ENCODE measurements around the gene SPATA19.

Gene SPATA19

GRCh38 chr11:133801356-133801755 is 44.0 kb downstream of the SPATA19 start:
- Histone ChIP-seq H3K9ac (ENCODE audit: low read length) (no peak overlapping the region), H3K27ac (ENCODE audit: low read depth, low read length) (no peak overlapping the region), H3K9me3 (ENCODE audit: insufficient read depth, low read length) (no peaks in the 10 kb centered on the region), H3F3A (ENCODE audit: insufficient read depth) (no peaks in the 10 kb centered on the region), H3K9me2 (replicated peaks; ENCODE audit: insufficient read depth, low read length) (no peaks in the 10 kb centered on the region), H3K4me2 (ENCODE audit: low read depth, low read length, poor library complexity, severe bottlenecking) (no peak overlapping the region), H4K20me1 (ENCODE audit: low read depth, low read length) (no peaks in the 10 kb centered on the region), H3K79me2 (ENCODE audit: insufficient read depth, low read length) (no peaks in the 10 kb centered on the region), H3K27me3 (ENCODE audit: low read length) (no peaks in the 10 kb centered on the region), H3K36me3 (ENCODE audit: low read length) (no peaks in the 10 kb centered on the region), H2AFZ (ENCODE audit: low read depth, low read length, severe bottlenecking) (no peak overlapping the region), H3K4me3 (ENCODE audit: insufficient read depth, low read length, poor library complexity, severe bottlenecking) (no peak overlapping the region)
- TF ChIP-seq CTCF (IDR thresholded peaks at IDR 0.05; ENCODE audit: insufficient read depth, low read length, poor library complexity, severe bottlenecking) (no peak), EZH2phosphoT487 (conservative IDR thresholded peaks at IDR 0.05; ENCODE audit: low read length) (no peak)

GRCh38 chr11:133800666-133801065 is 44.6 kb downstream of the SPATA19 start:
- H2AFZ ChIP-seq (ENCODE audit: low read depth, low read length, severe bottlenecking): no peak overlapping the region
- no peaks in the 10 kb centered on the region for H4K20me1 ChIP-seq (ENCODE audit: low read depth, low read length)
- no peaks in the 10 kb centered on the region for H3K27me3 ChIP-seq (ENCODE audit: low read length)
- H3K36me3 ChIP-seq (ENCODE audit: low read length): no peaks in the 10 kb centered on the region
- no peaks in the 10 kb centered on the region for H3F3A ChIP-seq (ENCODE audit: insufficient read depth)
- H3K9me2 ChIP-seq (replicated peaks; ENCODE audit: insufficient read depth, low read length): no peaks in the 10 kb centered on the region
- H3K9me3 ChIP-seq (ENCODE audit: insufficient read depth, low read length): no peaks in the 10 kb centered on the region
- H3K4me2 ChIP-seq (ENCODE audit: low read depth, low read length, poor library complexity, severe bottlenecking): no peak overlapping the region
- no peak for TF ChIP-seq EZH2phosphoT487 (conservative IDR thresholded peaks at IDR 0.05; ENCODE audit: low read length)
- TF ChIP-seq CTCF (IDR thresholded peaks at IDR 0.05; ENCODE audit: insufficient read depth, low read length, poor library complexity, severe bottlenecking): no peak
- no peak overlapping the region for H3K4me3 ChIP-seq (ENCODE audit: insufficient read depth, low read length, poor library complexity, severe bottlenecking)
- no peak overlapping the region for H3K27ac ChIP-seq (ENCODE audit: low read depth, low read length)
- H3K79me2 ChIP-seq (ENCODE audit: insufficient read depth, low read length): no peaks in the 10 kb centered on the region
- H3K9ac ChIP-seq (ENCODE audit: low read length): no peak overlapping the region

GRCh38 chr11:133797554-133797953 is 47.8 kb downstream of the SPATA19 start:
- TF ChIP-seq EZH2phosphoT487 (conservative IDR thresholded peaks at IDR 0.05; ENCODE audit: low read length) (no peak), CTCF (IDR thresholded peaks at IDR 0.05; ENCODE audit: insufficient read depth, low read length, poor library complexity, severe bottlenecking) (no peak)
- Histone ChIP-seq H3K4me2 (ENCODE audit: low read depth, low read length, poor library complexity, severe bottlenecking) (no peak overlapping the region), H3K4me3 (ENCODE audit: insufficient read depth, low read length, poor library complexity, severe bottlenecking) (no peak overlapping the region)

More at GRCh38 chr11:133797554-133797953, 47.8 kb downstream of the SPATA19 start:
- Histone ChIP-seq H3K9ac (ENCODE audit: low read length) (no peak overlapping the region), H3K27ac (ENCODE audit: low read depth, low read length) (no peak overlapping the region), H3K9me3 (ENCODE audit: insufficient read depth, low read length) (no peaks in the 10 kb centered on the region), H3K36me3 (ENCODE audit: low read length) (no peaks in the 10 kb centered on the region), H4K20me1 (ENCODE audit: low read depth, low read length) (no peaks in the 10 kb centered on the region), H2AFZ (ENCODE audit: low read depth, low read length, severe bottlenecking) (no peak overlapping the region), H3K79me2 (ENCODE audit: insufficient read depth, low read length) (no peaks in the 10 kb centered on the region), H3K9me2 (replicated peaks; ENCODE audit: insufficient read depth, low read length) (no peaks in the 10 kb centered on the region), H3K27me3 (ENCODE audit: low read length) (no peaks in the 10 kb centered on the region), H3F3A (ENCODE audit: insufficient read depth) (no peaks in the 10 kb centered on the region)

Measured in SU-DHL-6 (cell line).